ENCODE measurements around the gene PHF21A. TPM values are rescaled to one million over a fixed set of nuclear protein-coding genes. Genes with fewer than 3 reads are reported as not detected.

Gene PHF21A
- polyA plus RNA-seq, 1 experiment: 29.0 TPM

GRCh38 chr11:46142561-46142960 is 21.3 kb upstream of the PHF21A start:
- TF ChIP-seq CTCF (IDR thresholded peaks at IDR 0.05; ENCODE audit: low read depth, low read length): no peak
- no peak overlapping the region for H3K27ac ChIP-seq (ENCODE audit: low read depth, low read length)
- ChIA-PET CTCF (no interaction called here), POLR2A (no interaction called here)
- no peaks in the 10 kb centered on the region for H3K9me3 ChIP-seq (ENCODE audit: control insufficient read depth, insufficient read depth, low read length)
- H3K4me3 ChIP-seq (ENCODE audit: low read depth, low read length): no peak overlapping the region
- peaks cover 21% of the 10 kb centered on the region for H3K27me3 ChIP-seq (ENCODE audit: control insufficient read depth, insufficient read depth, low read length)
- DNase-seq (ENCODE audit: low read depth, low spot score): no peak

GRCh38 chr11:46141597-46141996 is 20.3 kb upstream of the PHF21A start:
- ChIA-PET POLR2A (no interaction called here), CTCF (no interaction called here)
- no peaks in the 10 kb centered on the region for H3K9me3 ChIP-seq (ENCODE audit: control insufficient read depth, insufficient read depth, low read length)
- H3K4me3 ChIP-seq (ENCODE audit: low read depth, low read length): no peak overlapping the region
- peaks cover 22% of the 10 kb centered on the region for H3K27me3 ChIP-seq (ENCODE audit: control insufficient read depth, insufficient read depth, low read length)
- no peak for TF ChIP-seq CTCF (IDR thresholded peaks at IDR 0.05; ENCODE audit: low read depth, low read length)
- DNase-seq (ENCODE audit: low read depth, low spot score): no peak
- H3K27ac ChIP-seq (ENCODE audit: low read depth, low read length): no peak overlapping the region

GRCh38 chr11:46134540-46134939 is 13.3 kb upstream of the PHF21A start:
- ChIA-PET POLR2A (no interaction called here), CTCF (interaction anchor here (0.6 to 0.8 kb wide), 2 partner anchors 12 to 51 kb away, joined by 3 read pairs; no protein-coding TSS in a partner anchor)
- TF ChIP-seq CTCF (IDR thresholded peaks at IDR 0.05; ENCODE audit: low read depth, low read length): 0 out of 2 replicates have a peak, but pooled peaks have one; percentile 2
- no peak overlapping the region for H3K27ac ChIP-seq (ENCODE audit: low read depth, low read length)
- H3K27me3 ChIP-seq (ENCODE audit: control insufficient read depth, insufficient read depth, low read length): peaks cover 23% of the 10 kb centered on the region
- no peak overlapping the region for H3K4me3 ChIP-seq (ENCODE audit: low read depth, low read length)
- no peaks in the 10 kb centered on the region for H3K9me3 ChIP-seq (ENCODE audit: control insufficient read depth, insufficient read depth, low read length)
- no peak for DNase-seq (ENCODE audit: low read depth, low spot score)

- no peak for TF ChIP-seq CTCF (IDR thresholded peaks at IDR 0.05; ENCODE audit: low read depth, low read length)
- Histone ChIP-seq H3K4me3 (ENCODE audit: low read depth, low read length) (no peak overlapping the region), H3K27me3 (ENCODE audit: control insufficient read depth, insufficient read depth, low read length) (peaks cover 23% of the 10 kb centered on the region), H3K27ac (ENCODE audit: low read depth, low read length) (no peak overlapping the region), H3K9me3 (ENCODE audit: control insufficient read depth, insufficient read depth, low read length) (no peaks in the 10 kb centered on the region)
- ChIA-PET POLR2A (no interaction called here), CTCF (interaction anchor here (0.8 kb wide), 1 partner anchor 11 kb away, joined by 3 read pairs; no protein-coding TSS in a partner anchor)
- no peak for DNase-seq (ENCODE audit: low read depth, low spot score)
Measured at GRCh38 chr11:46134061-46134460, 12.8 kb upstream of the PHF21A start.

GRCh38 chr11:46133119-46133518 is 11.9 kb upstream of the PHF21A start:
- no peak overlapping the region for H3K4me3 ChIP-seq (ENCODE audit: low read depth, low read length)
- no peak overlapping the region for H3K27ac ChIP-seq (ENCODE audit: low read depth, low read length)
- TF ChIP-seq CTCF (IDR thresholded peaks at IDR 0.05; ENCODE audit: low read depth, low read length): no peak
- CTCF ChIA-PET: no interaction called here
- H3K9me3 ChIP-seq (ENCODE audit: control insufficient read depth, insufficient read depth, low read length): no peaks in the 10 kb centered on the region
- no peak for DNase-seq (ENCODE audit: low read depth, low spot score)
- POLR2A ChIA-PET: no interaction called here
- peaks cover 20% of the 10 kb centered on the region for H3K27me3 ChIP-seq (ENCODE audit: control insufficient read depth, insufficient read depth, low read length)
